Nephron (organoid): Measurements from ENCODE around the gene PIM3.

Experiments
- H3K27ac Mint-ChIP-seq, 3 experiments: 2 replicates each; pipeline ENCODE4 v1.8.0; 2020; ENCODE audit warnings: mixed read lengths in 3 of 3, mild to moderate bottlenecking in 2 of 3, moderate library complexity in 1 of 3
- H3K27me3 Mint-ChIP-seq: 2 replicates; pipeline ENCODE4 v1.8.0; 2021; ENCODE audit warnings: low read depth, mild to moderate bottlenecking, moderate library complexity, mixed read lengths
- H3K36me3 Mint-ChIP-seq: 2 replicates; pipeline ENCODE4 v1.8.0; 2020; ENCODE audit warnings: low read depth, mixed read lengths
- H3K4me1 Mint-ChIP-seq: 2 replicates; pipeline ENCODE4 v1.8.0; 2020; ENCODE audit warnings: mixed read lengths
- H3K4me3 Mint-ChIP-seq, 3 experiments: 2 replicates each; pipeline ENCODE4 v1.8.0; 2020; ENCODE audit warnings: mild to moderate bottlenecking in 3 of 3, mixed read lengths in 3 of 3, moderate library complexity in 2 of 3
- H3K9me3 Mint-ChIP-seq: 2 replicates; pipeline ENCODE4 v1.8.0; 2020; ENCODE audit warnings: mixed read lengths
- CTCF ChIP-seq, 3 experiments: fragments of 200-600 bp; sonication (generic); IDR thresholded peaks; one replicate each; pipeline ENCODE4 v1.5.0; 2021; ENCODE audit warnings: antibody characterized with exemption in 3 of 3; ENCODE audit not compliant: unreplicated experiment in 3 of 3

Gene PIM3

GRCh38 chr22:49999946-50000586, 39.5 kb downstream of the PIM3 start:
- peaks cover 16% of the 10 kb centered on the region for H3K4me1 Mint-ChIP-seq
- no peak for TF ChIP-seq CTCF (IDR thresholded peaks at IDR 0.05; ENCODE audit: unreplicated experiment in 3 of 3)
- no peak overlapping the region for H3K4me3 Mint-ChIP-seq
- H3K27ac Mint-ChIP-seq: no peak overlapping the region
- no peaks in the 10 kb centered on the region for H3K36me3 Mint-ChIP-seq
- peaks cover 51% of the 10 kb centered on the region for H3K27me3 Mint-ChIP-seq
- H3K9me3 Mint-ChIP-seq: no peaks in the 10 kb centered on the region

- H3K4me1 Mint-ChIP-seq: peaks cover 16% of the 10 kb centered on the region
- no peak overlapping the region for H3K27ac Mint-ChIP-seq
- TF ChIP-seq CTCF (IDR thresholded peaks at IDR 0.05; ENCODE audit: unreplicated experiment in 3 of 3): no peak
- no peak overlapping the region for H3K4me3 Mint-ChIP-seq
- no peaks in the 10 kb centered on the region for H3K36me3 Mint-ChIP-seq
- H3K9me3 Mint-ChIP-seq: no peaks in the 10 kb centered on the region
- peaks cover 54% of the 10 kb centered on the region for H3K27me3 Mint-ChIP-seq
Observed at GRCh38 chr22:50000587-50001387, 40.2 kb downstream of the PIM3 start.

GRCh38 chr22:50001388-50002231, 41.0 kb downstream of the PIM3 start:
- TF ChIP-seq CTCF (IDR thresholded peaks at IDR 0.05; ENCODE audit: unreplicated experiment in 3 of 3): no peak
- no peaks in the 10 kb centered on the region for H3K36me3 Mint-ChIP-seq
- no peak overlapping the region for H3K27ac Mint-ChIP-seq
- no peaks in the 10 kb centered on the region for H3K9me3 Mint-ChIP-seq
- no peak overlapping the region for H3K4me3 Mint-ChIP-seq
- H3K27me3 Mint-ChIP-seq: peaks cover 58% of the 10 kb centered on the region
- peaks cover 16% of the 10 kb centered on the region for H3K4me1 Mint-ChIP-seq

- Mint-ChIP-seq H3K36me3 (no peaks in the 10 kb centered on the region), H3K27ac (no peak overlapping the region), H3K4me1 (peaks cover 16% of the 10 kb centered on the region), H3K9me3 (no peaks in the 10 kb centered on the region), H3K4me3 (no peak overlapping the region), H3K27me3 (peaks cover 58% of the 10 kb centered on the region)
- TF ChIP-seq CTCF (IDR thresholded peaks at IDR 0.05; ENCODE audit: unreplicated experiment in 3 of 3): no peak
Observed at GRCh38 chr22:50002791-50003190, 42.2 kb downstream of the PIM3 start.

GRCh38 chr22:50004918-50005317, 44.3 kb downstream of the PIM3 start:
- peaks cover 66% of the 10 kb centered on the region for H3K27me3 Mint-ChIP-seq
- H3K9me3 Mint-ChIP-seq: no peaks in the 10 kb centered on the region
- peaks cover 11% of the 10 kb centered on the region for H3K4me1 Mint-ChIP-seq
- no peak overlapping the region for H3K4me3 Mint-ChIP-seq
- no peak for TF ChIP-seq CTCF (IDR thresholded peaks at IDR 0.05; ENCODE audit: unreplicated experiment in 3 of 3)
- H3K36me3 Mint-ChIP-seq: no peaks in the 10 kb centered on the region
- no peak overlapping the region for H3K27ac Mint-ChIP-seq
